HG03354 (cell line): ENCODE results near the gene RAB11A.

Source experiments
- ATAC-seq: cut with Tn5 transposase; IDR thresholded peaks from one replicate; pipeline ENCODE4 v1.9.1; 2021; ENCODE audit warnings: mild to moderate bottlenecking; ENCODE audit not compliant: unreplicated experiment, poor library complexity, severe bottlenecking

Gene RAB11A

DNA sequence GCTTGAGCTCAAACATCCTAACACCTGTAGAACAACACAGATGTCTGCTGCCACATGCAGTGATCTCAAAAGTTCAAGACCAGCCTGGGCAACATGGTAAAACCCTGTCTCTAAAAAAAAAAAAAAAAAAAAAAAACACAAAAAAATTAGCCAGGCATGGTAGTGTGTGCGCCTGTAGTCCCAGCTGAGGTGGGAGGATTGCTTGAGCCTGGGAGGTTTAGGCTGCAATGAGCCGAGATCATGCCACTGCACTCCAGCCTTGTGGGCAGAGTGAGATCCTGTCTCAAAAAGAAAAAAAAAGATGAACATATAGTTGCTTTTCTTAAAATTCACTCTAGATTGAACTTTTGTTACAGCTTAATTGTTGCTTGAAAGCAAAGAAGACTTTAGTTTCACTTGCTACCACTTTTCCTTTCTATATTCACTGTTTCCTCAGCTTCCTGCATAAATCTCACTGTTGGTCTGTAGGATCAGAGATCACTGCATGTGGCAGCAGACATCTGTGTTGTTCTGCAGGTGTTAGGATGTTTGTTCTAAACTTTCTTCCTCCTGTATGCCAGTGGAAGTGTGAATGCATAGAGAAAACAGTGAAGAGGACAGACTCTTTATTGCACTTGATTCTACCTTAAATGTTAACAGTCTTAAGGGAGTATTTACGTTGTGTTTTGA lies 12.6 kb downstream of the RAB11A start:
- ATAC-seq: no peak

- no peak for ATAC-seq
Observed at GRCh38 chr15:65883571-65883970, 14.3 kb downstream of the RAB11A start.

- no peak for ATAC-seq
Observed at GRCh38 chr15:65884511-65884910, 15.2 kb downstream of the RAB11A start.

- no peak for ATAC-seq
Observed at GRCh38 chr15:65885668-65886218, 16.5 kb downstream of the RAB11A start.

DNA sequence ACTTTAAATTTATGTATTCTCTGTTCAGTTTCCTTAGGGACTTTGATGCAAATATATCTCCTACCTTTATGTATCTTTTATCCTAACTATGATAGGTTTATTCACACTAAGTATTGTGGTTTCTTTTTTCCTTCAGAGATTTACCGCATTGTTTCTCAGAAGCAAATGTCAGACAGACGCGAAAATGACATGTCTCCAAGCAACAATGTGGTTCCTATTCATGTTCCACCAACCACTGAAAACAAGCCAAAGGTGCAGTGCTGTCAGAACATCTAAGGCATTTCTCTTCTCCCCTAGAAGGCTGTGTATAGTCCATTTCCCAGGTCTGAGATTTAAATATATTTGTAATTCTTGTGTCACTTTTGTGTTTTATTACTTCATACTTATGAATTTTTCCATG lies 18.3 kb downstream of the RAB11A start:
- ATAC-seq: no peak

- no peak for ATAC-seq
Observed at GRCh38 chr15:65888981-65889380, 19.7 kb downstream of the RAB11A start.

GRCh38 chr15:65893060-65893459 lies 23.8 kb downstream of the RAB11A start:
- no peak for ATAC-seq

- ATAC-seq: no peak
Observed at GRCh38 chr15:65896236-65896635, 26.9 kb downstream of the RAB11A start.

DNA sequence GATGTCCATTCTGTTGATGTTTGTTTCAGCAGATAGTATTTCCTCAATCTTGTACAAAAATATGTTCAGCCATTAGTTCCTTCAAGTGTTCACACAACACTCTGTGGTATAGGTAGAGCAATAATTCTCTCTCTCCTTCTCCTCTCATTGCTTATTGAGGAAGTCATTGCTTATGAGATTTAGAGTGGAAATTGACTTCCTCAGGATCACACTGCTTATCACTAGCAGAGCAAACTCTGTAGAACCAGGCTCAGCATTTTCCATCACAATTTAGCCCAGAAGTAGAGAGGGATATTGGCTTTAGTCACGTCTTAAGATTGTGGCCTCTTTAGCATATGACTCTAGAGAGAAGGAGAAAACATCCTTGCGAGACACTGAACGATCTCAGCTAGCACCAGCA lies 31.2 kb downstream of the RAB11A start:
- no peak for ATAC-seq

DNA sequence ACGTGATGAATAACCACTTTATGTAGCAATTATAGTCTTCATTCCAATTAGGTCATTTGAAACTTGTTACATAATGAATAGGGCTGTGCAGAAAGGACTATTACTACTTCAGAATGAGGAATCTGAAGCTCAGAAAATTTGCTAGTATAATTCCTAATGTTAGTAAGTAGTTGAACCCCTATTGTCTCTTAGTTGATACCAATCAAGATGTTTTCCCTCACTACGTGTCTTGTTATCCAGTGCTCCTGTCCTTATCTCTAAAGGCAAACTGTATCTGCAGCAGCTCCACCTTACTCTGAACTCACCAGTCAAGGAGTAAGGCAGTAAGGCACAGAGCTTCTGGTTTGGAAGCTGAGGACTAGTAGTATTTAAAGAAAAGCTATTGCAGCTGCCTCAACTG lies 32.0 kb downstream of the RAB11A start:
- no peak for ATAC-seq

DNA sequence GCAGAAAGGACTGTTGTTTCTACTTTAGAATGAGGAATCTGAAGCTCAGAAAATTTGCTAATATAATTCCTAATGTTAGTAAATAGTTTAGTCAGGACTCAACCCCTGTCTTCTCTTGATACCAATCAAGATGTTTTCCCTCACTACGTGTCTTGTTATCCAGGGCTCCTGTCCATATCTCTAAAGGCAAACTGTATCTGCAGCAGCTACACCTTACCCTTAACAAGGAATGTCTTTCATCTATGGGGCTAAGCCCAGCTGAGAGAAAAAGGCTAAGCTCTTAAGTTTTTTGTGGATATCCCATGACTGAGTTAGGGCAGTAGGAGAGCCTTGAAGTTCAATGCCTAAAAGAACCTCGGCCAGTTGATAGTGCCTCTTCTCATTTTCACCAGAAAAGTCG lies 32.5 kb downstream of the RAB11A start:
- no peak for ATAC-seq

- ATAC-seq: peak; percentile 65
Observed at GRCh38 chr15:65902373-65902772, 33.1 kb downstream of the RAB11A start.

DNA sequence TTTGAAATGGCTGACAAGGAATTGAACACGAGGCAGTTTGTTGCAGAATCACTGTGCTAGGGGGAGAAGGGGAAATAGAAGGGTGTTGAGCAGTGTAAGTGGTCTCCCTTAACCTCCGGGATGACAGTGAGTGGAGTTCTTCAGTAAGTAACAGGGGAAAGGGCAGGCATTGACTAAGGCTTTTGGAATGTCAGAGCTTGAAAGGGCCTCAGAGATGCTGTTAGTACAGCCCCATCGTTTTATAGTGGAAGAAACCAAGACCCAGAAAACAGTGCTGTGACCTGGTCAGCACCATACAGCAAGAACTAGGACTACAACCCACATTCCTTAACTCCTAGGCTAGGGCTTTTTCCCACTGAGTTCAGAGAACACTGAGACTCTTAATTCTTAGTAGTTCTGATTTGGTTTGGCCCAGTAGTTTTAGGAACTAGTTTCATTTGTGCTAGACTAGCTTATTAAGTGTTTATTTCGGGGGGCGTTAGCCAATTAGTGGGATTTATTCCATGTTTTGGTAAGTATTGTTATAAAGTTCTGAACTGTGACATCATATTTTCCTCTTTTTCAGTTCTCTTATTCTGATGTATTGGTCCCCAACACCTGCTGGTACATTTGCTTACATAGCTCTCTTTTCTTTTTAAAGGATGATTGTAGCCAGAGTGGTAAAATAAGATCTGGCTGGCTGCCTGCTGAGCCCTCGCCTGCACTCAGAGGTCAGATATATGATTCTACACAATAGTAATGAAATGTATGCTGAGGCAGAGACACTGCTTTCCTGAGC lies 34.2 kb downstream of the RAB11A start:
- ATAC-seq: no peak

- no peak for ATAC-seq
Observed at GRCh38 chr15:65904301-65904700, 35.0 kb downstream of the RAB11A start.

GRCh38 chr15:65906396-65906795 lies 37.1 kb downstream of the RAB11A start:
- ATAC-seq: no peak

- ATAC-seq: no peak
Observed at GRCh38 chr15:65907661-65908060, 38.4 kb downstream of the RAB11A start.

DNA sequence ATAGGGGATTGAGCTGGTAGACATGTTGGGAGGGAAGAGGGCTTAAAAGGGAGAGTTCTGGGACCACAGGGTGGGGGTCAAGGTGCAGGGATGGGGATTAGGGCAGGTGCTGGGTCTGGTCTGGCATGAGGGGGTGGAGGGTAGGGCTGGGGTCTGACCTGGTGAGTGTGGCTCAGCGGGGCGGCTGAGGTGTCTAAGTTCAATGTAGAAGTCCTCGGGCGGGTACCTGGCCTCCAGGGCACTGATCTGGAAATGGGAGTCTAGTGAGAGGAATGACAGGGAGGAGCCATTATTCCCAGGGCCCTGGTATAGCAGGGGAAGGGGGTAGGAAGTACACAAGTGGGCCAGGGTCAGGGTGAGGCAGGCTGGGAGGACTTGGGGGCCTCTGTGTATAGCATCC lies 39.6 kb downstream of the RAB11A start:
- no peak for ATAC-seq

DNA sequence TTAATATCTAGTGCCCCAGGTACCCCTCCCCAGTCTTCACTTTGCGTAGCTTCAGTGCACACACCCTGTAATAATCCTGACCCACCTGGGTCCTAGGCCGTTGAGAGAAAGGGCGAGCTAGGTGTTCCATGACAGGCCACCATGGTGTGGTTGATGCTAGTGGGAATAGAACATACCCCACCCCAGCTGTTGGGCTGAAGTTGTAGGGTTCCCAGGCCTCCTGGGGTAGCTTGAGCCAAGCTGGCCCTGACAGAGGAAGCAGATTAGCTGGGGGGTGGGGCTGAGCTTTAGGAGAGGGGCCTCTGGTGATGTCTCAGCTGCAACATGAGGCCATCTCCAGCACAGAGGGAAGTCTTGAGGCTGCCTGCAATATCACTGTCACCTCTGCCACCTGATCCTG lies 40.5 kb downstream of the RAB11A start:
- no peak for ATAC-seq

DNA sequence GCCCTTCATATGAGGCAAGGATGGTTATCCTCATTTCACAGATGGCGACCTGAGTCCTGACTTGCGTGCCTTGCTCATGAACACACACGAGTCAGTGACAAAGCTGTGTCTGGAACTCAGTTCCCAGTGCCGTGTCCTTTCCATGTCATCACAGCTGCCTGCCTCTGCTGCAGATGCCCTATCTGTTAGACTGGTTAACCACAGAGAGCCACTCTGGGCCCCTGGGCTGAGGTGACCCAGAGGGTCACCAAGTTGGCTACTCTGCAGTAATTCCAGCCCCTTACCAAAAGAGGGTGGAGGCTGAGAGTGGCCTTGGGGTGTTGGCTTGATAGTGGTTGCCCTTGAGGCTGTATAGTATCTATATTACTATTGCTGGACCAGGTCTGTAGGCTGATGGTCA lies 41.0 kb downstream of the RAB11A start:
- no peak for ATAC-seq

GRCh38 chr15:65912235-65912634 lies 42.9 kb downstream of the RAB11A start:
- no peak for ATAC-seq

- no peak for ATAC-seq
Observed at GRCh38 chr15:65913631-65914199, 44.4 kb downstream of the RAB11A start.
